ENCODE measurements around the gene TRIP6. TPM values are rescaled to one million over a fixed set of nuclear protein-coding genes. Genes with fewer than 3 reads are reported as not detected.
A peak's percentile ranks its signal among the peaks of the same experiment; 100 is the strongest.

TRIP6 gene, protein sequence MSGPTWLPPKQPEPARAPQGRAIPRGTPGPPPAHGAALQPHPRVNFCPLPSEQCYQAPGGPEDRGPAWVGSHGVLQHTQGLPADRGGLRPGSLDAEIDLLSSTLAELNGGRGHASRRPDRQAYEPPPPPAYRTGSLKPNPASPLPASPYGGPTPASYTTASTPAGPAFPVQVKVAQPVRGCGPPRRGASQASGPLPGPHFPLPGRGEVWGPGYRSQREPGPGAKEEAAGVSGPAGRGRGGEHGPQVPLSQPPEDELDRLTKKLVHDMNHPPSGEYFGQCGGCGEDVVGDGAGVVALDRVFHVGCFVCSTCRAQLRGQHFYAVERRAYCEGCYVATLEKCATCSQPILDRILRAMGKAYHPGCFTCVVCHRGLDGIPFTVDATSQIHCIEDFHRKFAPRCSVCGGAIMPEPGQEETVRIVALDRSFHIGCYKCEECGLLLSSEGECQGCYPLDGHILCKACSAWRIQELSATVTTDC
- 10 to 100 TPM; 66.1 to 91.5 (median 70.6) TPM for polyA plus RNA-seq (ENCODE audit: insufficient read length in 4 of 4)

DNA sequence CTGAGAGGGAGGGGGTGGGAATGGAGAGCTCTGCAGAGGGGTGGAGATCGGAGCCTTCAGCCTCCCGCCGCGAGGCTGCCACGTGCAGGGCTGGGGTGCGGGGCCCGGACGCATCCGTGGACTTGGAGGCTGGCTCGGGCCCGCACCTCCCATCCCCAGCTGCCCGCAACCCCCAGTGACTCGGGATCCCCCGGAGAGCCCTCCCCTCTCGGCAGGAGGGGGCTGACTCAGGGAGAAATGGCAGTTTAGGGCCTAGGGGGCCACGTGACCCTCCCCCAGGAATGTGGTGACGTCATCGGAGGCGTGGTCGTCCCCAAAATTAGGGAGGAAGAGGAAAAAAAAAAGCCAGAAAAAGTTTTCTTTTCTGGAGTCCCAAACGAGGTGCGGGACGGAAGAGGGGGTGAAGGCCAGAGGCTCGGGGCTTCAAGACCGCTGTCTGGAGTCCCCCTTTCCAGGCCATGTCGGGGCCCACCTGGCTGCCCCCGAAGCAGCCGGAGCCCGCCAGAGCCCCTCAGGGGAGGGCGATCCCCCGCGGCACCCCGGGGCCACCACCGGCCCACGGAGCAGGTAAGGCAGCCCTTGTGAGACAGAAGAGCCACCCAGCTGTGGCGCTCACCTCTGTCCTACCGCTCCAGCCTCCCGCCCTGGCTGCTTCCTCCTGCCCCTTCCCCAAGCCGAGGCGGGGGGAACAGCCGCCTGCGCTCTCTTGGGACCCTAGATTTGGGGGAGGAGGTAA lies at the start of gene TRIP6:
TSS of gene TRIP6 (plus strand) at position 348 of the 736 bp plus-strand sequence. CDS start at position 459, 111 bp downstream.
- peak; percentile 86 to 89 (median 86) for DNase-seq (ENCODE audit: low read depth in 4 of 4, low spot score in 3 of 4)

DNA sequence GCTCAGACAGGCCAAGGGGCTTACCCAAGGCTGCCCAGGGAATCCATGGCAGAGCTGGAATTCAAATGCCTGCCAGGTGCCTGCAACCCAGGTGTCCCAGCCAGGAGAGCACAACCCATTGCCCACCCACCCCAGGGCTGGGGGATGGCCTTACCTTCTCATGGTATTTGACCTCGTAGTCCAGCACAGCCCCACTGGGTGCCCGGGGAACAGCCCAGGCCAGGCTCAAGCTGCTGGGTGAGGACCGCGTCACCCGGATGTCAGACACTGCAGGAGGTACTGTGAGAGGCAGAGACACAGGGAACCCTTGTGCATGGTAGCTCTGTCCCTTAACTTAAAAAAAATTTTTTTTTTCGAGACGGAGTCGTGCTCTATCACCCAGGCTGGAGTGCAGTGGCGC lies 48.8 kb upstream of the TRIP6 start:
- DNase-seq (ENCODE audit: low read depth in 4 of 4, low spot score in 3 of 4): no peak

DNA sequence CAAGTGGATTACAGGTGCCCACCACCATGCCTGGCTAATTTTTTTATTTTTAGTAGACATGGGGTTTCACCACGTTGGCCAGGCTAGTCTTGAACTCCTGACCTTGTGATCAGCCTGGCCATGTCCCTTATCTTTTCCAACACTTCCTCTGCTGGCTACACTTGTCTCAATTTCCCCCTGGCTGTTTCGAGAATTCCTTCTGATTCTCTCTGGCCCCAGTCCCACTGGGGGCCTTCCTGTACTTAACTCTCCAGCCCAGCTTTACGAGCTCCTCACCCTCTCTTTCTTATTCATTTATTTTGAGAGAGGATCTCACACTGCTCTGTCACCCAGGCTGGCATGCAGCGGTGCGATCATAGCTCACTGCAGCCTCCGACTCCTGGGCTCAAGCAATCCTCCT lies 48.4 kb upstream of the TRIP6 start:
- no peak for DNase-seq (ENCODE audit: low read depth in 4 of 4, low spot score in 3 of 4)

DNA sequence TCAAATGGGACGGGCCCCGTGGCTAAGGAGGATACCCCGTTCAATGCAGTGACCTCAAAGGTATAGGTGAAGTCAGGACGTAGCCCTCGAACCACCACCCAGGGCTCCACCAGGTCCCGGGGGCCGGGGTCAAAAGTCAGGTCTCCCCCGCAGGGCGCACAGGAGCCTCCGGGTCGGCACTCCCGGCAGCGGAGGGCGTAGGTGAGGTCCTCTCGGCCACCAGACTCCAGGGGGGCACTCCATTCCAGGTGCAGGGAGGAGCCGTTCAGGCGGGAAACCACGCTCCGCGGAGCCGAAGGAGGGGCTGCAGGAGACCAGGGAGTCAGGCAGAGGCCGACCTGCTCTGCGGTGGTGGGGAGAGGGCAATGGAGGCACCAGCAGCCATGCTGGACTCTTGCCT lies 47.6 kb upstream of the TRIP6 start:
- DNase-seq (ENCODE audit: low read depth in 4 of 4, low spot score in 3 of 4): no peak

DNA sequence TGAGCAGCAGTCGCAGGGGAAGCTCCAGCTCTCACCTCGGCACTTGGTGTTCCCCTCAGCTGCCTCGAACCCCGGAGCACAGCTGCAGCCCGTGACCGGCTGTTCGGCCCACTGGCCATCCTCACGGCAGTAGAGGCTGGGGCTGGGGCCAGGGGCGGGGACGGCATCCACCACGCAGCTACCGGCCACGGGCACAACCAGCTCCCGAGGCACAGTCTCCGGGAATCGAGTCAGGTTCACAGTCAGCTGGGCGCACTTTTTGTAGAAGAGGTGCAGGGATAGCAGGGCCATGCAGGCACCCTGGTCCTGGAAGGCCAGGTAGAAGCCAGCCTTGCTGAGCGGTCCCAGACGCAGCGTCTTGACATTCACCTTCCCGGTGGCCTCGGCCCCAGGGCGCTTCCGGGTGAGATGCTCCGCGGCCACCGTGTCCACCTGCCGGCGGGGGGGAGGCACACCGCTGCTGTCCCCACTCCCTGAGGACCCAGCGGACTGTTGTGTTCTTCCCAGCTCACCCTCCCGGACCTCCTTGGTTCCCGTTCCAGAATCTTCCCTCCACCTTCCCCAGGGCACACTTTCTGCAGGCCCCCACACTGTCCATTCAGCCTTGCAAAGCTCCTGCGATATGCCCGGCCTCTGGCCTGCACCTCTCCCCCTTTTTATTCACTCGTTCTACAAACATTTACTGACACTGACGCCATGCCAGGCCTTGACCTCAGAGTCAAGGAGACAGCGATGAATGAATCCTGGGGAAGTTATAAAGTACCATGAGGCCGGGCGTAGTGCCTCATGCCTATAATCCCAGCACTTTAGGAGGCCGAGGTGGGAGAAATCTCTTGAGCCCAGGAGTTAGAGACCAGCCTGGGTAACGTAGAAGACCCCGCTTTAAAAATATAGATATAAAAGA lies 44.7 kb upstream of the TRIP6 start:
- no peak for DNase-seq (ENCODE audit: low read depth in 4 of 4, low spot score in 3 of 4)

DNA sequence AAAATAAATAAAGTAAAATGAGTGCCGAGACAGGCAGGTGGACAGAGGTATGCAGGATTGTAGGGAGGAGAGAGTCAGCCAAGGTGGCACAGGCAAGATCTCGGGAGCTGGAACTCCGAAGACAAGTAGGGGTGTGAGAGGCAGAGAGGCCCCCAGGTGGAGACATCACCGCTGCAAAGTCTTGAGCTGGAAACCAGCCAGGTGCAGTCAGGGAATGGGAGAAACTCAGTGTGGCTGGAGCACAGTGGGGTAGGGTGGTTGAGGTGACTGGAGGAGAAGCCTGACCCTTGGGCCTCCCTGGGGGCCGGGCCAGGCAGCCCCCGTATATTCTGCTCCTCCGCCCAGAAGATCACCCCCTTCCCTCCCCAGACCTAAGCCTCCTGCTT lies 44.1 kb upstream of the TRIP6 start:
- DNase-seq (ENCODE audit: low read depth in 4 of 4, low spot score in 3 of 4): no peak

DNA sequence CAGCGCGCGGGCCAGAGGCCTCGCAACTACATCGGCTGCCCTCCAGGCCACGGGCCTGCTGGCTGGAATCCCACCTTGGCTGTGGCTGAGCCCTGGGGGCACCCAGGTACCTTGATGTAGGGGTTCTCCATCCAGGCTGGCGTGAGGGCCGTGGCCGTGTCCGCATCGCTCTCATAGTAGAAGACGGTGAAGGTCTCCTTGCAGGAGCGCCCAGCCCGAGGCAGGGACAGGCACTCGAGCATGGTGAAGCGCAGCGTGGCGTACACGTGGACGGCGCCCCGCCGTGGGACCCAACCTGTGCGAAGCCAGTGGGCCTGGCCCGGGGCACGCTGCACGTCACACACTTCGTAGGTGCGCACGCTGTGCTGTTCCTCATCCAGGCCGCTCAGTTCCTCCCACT lies 43.7 kb upstream of the TRIP6 start:
- DNase-seq (ENCODE audit: low read depth in 4 of 4, low spot score in 3 of 4): no peak

DNA sequence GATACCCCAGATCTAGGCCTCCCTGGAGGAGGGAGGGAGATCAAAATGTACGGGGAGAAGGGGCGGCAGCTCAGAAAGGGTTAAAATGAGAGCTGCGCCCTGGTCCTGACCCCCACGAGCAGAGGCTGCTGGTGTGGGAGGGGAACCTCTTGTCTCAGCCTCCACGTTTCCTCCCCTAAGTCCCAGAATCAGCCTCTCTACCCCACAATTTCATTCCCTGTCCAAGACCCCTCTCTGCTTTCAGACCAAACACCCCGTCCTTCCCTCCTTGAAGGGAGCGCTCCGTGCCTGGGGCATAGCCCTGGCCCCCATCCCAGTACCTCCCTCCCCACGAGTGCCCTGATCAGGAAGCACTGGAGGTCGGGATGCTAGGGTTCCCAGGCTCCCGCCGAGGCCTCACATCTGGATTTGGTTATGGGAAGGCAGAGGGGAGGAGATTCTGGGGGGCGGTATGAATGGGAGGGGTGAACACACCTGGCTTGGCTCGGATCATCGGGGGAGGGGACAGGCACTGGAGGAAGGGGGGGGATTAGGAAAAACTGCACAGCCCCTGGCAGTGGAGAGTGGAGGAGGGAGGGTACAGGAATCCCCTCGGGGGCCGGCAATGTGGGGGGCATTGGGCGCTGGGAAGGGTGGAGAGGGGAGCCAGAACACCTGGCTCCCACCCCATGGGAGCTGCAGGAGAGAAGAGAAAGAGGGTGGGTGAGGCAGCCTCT lies 42.5 kb upstream of the TRIP6 start:
- no peak for DNase-seq (ENCODE audit: low read depth in 4 of 4, low spot score in 3 of 4)

DNA sequence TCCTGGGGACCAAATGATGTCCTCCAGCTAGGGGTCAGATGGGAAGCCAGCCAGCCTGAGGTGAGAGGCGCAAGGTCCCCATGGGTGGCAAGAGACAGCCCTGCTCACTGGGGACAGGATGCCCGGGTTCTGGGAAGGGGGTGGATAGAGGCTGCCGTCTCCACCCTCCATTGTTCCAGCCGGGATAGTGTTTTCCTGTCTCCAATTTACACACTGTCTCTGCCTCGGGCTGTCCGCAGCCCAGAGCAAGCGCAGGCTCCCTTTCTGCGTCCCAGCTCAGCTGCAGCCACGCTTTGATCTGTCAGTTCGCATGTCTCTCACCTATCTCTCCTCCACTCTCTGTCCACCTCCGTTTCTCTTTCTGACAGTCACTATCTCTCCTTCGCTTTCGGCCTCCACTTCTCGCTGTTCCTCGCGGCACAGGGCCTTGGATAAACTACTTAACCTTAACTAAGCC lies 41.9 kb upstream of the TRIP6 start:
- DNase-seq (ENCODE audit: low read depth in 4 of 4, low spot score in 3 of 4): no peak

DNA sequence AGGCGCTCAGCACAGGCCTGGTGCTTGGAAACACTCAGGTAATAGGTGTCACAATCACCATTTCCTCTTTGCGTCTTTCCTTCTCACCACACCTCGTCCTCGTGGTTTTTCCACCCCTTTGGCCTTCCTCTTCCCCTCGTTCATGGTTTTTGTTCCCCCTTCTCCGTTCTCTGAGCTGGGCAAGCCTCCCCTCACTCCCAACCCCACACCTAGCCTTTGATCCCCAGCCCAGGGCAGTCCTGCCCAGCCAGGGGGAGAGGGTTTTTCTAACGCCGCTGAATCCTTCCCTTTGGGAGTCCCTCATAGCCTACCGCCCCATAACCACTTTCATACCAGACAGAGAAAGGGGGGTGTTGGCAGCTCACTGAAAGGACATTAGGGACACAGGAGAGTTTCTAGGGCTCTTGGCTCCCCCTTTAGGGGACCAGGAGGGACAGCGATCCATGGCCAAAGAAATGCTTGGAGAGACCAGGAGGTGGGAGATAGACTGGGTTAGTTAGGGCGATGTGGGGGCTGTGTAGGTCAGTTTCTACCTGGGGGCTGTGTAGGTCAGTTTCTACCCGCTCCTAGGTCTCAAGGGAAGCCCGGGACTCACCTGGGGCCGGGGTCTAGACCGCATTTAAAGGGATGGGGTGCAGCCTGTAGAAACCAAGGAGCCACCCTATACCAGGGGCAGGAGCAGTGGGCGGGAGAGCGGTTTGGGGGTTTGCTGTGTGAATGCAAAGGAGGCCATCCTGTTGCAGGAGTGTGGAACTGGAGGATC lies 41.3 kb upstream of the TRIP6 start:
- no peak for DNase-seq (ENCODE audit: low read depth in 4 of 4, low spot score in 3 of 4)

DNA sequence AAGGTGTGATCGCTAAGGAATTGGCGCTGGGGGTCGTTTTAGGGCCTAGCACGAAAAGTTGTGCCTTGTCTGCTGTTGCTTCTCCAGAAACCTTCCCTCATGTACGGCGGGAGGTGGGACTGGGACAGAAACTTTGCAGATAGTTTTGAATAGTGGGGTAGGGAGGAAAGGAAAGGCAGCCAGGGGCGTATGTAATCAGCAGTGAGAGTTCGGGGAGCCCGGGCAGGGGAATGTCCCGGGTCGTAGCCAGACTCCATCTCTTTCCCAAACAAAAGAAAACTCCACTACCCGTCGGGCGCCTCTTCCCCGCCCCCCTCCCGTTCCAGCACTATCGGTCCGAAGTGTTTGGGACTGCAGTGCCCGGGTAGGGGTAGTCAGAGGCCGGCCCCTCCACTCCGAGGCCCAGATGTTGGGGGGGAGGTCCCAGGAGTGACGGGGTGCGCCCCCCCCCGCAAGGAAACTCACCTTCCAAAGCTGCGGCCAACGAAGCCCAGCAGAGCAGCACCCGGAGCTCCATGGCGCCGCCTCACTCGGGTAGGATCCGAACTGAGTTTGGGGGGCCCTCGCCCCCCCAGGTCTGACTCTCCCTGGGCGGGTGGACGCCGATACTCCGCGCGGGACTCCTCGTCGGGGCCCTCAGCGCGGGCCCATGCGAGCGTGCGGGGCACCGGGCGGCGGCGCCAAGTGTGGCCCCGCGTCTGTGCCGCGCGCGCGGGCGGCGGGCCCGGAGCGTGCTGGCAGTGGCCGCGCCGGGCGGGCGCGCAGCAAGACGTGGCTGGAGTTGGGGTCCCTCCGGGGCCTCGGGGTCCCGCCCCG lies 40.5 kb upstream of the TRIP6 start:
- DNase-seq (ENCODE audit: low read depth in 4 of 4, low spot score in 3 of 4): no peak

DNA sequence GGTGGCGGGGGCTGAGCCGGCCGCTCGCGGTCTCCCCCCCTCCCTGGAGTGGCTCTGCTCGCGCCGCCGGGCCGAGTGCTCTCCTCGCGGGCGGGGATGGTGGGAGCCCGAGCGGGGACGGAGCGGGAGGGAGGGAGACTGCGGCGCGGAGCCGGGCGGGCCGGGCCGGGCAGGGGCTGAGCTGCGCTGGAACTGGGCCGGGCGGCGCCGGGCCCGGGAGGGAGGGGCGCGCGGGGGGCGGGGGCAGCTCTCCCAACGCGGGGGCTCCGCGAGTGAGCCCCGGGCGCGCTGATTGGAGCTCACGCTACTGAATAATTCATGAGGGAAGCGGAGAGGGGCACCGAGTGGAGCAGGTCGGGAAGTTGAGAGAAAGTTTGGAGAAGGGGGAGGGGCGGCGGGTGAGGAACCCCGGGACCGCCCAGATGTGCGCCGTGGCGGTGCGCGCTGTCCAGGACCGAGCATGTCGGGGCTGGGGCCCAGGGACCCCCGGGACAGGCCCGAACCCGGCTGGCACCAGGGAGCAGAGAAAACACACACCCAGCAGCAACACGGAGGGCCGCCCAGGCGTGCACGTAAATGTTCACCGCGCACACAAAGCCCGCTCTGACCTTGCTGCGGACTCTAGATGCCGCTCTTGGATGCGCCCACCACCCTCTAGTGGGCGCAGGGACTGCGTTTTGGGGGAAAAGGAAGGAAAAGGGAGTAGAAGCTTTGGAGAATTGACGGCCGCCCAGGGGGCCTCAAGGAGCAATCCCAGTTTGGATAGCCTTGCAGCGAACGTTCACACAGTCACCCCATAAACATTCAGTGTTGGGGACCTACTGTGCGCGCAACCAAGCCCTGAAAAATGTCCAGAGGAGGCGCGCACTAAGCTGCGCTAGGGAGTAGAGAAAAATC lies 39.6 kb upstream of the TRIP6 start, which contains the start of gene EPHB4:
TSS of gene EPHB4 (minus strand) at position 194 of the 897 bp plus-strand sequence. CDS start 493 bp downstream, outside the sequence.
- peak; percentile 77 to 89 (median 85) for DNase-seq (ENCODE audit: low read depth in 4 of 4, low spot score in 3 of 4)

DNA sequence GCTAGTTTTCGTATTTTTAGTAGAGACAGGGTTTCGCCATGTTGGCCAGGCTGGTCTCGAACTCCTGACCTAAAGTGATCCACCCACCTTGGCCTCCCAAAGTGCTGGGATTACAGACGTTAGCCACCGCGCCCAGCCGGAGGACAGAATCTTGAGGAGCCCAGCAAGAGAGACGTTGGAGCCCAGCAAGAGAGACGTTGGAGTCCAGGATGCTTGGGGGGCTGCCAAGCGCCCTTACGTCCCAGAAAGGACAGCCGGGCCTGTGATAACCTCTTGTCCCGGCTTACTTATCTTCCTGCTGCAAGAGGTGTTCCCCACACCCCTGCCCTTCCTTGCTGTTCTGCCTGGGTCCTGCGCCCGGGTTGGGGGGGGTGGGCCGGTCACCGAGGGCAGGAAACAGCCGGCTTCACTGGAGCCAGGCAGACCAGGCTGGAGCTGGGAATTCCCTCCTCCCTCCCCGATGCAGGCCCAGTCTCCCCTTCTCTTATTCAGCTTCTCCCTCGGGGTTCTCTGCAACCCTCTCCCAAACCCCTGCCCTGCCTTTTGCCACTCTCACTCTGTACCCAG lies 38.0 kb upstream of the TRIP6 start:
- DNase-seq (ENCODE audit: low read depth in 4 of 4, low spot score in 3 of 4): peak in 1 of 4 donors; percentile 38

DNA sequence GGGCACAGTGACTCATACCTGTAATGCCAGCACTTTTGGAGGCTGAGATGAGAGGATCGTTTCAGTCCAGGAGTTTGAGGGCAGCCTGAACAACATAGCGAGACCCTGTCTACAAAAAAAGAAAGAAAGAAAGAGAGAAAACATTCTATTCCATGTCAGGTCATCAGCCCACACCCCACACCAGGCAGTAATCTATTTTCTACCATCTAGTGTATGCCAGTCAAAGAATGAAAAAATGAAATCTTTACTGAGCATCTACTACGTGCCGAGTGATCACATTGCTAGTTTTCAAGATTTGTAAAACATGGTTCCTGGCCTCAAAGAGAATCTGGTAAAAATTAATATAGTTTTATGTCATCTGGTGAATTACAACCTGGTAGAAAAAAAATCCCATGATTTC lies 36.8 kb upstream of the TRIP6 start:
- no peak for DNase-seq (ENCODE audit: low read depth in 4 of 4, low spot score in 3 of 4)

DNA sequence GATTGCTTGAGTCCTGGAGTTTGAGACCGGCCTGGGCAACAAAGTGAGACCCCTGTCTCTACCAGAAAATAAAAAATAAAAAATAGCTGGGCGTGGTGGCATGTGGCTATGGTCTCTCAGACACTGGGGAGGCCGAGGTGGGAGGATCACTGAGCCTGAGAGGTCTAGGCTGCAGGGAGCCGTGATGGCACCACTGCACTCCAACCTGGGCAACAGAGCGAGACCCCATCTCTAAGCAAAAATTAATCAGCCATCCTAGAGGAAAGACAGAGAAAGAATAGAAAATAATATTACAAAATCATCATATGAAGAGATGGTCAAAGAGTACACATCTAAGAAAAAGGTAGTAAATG lies 34.9 kb upstream of the TRIP6 start:
- DNase-seq (ENCODE audit: low read depth in 4 of 4, low spot score in 3 of 4): no peak

DNA sequence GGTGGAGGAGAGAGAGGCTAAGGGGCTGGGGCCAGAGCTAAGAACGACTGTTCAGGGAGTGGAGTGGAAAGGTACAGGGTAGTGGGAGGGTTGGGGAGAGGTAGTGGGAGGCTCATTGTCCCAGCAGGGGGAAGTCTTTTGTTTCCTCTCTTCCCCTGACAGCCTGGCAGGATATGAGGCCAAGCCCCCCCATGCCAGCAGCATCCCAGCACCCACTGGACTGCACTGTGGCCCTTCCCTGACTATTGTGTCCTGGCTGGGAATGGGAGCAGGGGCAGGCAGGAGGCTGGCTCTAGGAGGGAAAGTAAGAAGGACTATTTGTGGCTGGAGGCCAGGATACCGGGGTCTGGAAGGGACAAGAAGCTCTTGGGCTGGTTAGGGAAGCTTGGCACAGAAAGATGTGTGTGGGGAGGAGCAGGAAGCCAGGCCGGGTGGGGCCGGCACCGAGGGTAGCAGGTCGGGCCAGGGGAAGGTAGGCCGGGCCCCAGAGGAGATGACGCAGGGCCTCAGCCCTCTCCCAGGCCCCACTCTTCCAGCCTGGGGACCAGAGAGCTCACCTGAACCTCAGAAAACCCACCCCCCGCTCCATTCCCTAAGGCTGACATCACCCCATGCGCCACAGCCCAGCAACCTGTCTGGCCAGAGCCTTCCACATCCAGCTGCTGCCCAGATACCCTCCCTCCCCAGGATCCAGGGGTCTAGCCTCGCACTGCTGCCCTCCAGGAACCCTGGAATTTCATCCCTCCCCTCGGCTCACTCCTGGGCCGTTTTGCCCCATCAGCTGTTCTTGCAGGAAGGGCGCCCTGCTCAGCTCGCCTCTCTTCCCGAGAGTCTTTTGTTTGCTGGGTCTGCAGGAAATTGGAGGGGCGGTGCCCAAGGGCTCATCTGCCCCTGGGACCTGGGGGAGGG lies 31.0 kb upstream of the TRIP6 start:
- DNase-seq (ENCODE audit: low read depth in 4 of 4, low spot score in 3 of 4): peak in 2 of 4 donors; percentile 51 to 68

Measured in right renal pelvis (tissue), 4 donors.